NOMO-1 treated with DMSO at 0.1 percent for 48 hours (cell line): ENCODE measurements around the gene STRN3.
A peak's percentile ranks its signal among the peaks of the same experiment; 100 is the strongest.
"Not testable (repeated sequence)": the region's sequence is repeated elsewhere in the genome, so short reads cannot be mapped to it uniquely, and the experiment has no call there.

ENCODE experiments used
- DNase-seq: peaks from one replicate; lab custom pipeline; 2025; ENCODE audit not compliant: unreplicated experiment; lab: John Stamatoyannopoulos, UW

STRN3 gene

DNA sequence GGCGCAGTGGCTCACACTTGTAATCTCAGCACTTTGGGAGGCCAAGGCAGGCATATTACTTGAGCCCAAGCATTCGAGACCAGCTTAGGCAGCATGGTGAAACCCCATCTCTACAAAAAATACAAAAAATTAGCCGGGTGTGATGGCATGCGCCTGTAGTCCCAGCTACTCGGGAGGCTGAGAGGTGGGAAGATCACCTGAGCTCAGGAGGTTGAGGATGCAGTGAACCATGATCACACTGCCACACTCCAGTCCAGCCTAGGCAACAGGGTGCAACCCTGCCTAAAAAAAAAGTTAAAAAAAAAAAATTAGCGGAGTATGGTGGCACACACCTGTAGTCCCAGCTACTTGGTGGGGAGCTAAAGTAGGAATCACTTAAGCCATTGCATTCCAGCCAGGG, 22.2 kb downstream of the STRN3 start:
- DNase-seq, result not testable (repeated sequence)

DNA sequence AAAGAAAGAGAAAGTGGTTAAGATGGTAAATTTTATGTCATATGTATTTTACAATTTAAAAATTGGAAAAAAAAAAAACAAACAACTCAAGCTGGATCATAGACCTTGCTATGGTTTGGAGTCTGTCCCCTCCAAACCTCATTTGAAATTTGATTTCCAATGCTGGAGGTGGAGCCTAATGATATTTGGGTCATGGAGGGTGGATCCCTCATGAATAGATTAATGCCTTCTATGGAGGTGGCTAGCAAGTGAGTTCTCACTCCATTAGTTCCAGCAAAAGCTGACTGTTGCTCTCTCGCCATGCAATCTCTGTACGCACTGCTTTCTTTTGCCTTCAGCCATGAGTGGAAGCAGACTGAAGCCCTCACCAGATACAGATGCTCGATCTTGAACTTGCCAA, 22.9 kb downstream of the STRN3 start:
- DNase-seq, result no peak

DNA sequence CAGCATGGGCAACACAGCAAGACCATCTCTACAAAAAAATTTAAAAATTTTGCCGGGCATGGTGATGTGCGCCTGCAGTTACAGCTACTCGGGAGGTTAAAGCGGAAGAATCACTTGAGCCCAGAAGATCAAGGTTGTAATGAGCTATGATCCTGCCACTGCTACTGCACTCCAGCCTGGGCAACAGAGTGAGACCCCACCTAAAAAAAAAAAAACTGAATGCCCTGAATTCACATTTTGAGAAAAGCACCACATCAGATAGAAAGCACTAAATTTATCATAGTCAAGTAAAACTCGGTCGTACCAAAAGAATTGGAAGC, 24.9 kb downstream of the STRN3 start:
- no peak for DNase-seq

DNA sequence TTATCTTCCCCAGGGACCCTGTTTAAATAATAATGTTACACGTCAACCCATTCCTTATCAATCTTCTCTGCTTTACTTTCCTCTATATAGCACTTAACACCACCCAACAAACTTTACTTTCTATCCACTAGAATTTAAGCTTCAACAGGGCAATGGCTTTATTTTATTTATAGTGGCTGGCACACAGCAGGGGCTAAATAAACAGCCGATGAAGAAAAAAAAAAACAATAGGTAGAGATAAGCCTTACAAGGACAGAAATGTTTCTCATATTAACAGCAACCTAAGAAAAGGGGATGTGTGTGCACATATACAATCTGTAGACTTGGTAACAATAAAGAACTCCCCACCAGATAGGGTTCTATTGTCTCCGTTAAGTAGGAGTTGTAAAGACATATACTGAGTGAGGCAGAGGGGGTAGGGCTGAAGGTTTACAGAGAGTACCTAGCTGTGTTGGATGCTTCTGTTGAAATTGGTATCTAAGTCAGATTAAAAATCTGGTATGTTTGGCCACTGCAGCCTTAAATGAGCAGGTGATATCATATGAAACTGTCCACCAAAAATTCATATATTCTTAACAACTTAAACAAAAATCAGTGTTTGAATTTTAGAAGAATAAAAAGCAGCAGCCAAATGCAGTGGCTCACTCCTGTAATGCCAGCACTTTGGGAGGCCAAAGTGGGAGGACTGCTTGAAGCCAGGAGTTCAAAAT, 25.4 kb downstream of the STRN3 start:
- no peak for DNase-seq

DNA sequence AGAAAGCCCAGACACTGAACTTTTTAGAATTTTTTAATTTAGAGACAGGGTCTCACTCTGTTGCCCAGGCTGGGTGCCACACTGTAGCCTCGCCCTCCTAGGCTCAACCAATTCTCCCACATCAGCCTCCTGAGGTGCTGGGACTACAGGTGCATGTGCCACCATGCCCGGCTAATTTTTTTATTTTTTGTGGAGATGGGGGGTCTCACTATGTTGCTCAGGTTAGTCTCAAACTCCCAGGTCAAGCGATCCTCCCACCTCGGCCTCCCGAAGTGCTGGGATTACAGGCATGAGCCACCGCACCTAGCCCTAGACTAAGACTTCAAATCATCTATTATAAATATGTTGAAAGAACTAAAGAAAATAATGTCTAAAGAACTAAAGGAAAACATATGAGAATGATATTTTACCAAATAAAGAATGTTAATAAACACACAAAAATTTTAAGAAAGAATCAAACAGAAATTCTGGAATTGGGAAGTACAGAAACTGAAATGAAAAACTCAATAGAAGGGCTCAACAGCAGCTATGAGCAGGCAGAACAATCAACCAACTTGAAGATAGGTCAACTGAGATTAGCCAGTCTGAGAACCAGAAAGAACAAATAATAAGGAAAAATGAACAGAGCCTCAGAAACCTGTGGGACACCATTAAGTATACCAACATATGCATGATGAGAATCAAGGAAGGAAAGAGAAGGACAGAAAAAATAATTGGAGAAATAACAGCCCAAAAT, 27.0 kb downstream of the STRN3 start:
- DNase-seq, result no peak

DNA sequence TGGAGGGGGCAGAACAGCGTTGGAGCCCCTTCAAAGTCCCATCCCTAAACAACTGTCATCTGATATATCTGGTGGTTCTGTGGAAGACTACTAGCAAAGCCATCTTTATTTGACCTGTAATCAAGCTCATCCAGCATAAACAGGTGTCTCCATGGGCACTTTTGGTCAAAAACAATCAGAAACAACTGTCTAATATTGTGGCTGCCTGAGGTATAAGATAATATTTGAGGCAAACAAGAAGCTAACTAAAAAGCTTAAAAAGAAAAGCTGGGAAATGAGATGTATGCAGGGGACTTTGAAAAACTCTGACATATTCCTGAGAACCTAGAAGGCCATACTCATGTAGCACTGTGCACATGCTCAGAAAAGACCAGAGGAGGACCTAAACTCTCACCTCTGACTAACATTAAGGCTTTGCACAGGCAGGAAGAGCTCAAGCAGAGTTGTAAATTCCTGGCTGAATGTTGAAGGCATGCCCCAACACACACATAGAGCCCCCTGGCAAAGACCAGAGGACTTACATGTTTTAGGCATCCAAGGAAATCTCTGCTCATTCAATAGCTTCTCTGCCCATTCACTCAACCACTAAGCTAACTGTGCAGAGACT, 28.0 kb downstream of the STRN3 start:
- no peak for DNase-seq

DNA sequence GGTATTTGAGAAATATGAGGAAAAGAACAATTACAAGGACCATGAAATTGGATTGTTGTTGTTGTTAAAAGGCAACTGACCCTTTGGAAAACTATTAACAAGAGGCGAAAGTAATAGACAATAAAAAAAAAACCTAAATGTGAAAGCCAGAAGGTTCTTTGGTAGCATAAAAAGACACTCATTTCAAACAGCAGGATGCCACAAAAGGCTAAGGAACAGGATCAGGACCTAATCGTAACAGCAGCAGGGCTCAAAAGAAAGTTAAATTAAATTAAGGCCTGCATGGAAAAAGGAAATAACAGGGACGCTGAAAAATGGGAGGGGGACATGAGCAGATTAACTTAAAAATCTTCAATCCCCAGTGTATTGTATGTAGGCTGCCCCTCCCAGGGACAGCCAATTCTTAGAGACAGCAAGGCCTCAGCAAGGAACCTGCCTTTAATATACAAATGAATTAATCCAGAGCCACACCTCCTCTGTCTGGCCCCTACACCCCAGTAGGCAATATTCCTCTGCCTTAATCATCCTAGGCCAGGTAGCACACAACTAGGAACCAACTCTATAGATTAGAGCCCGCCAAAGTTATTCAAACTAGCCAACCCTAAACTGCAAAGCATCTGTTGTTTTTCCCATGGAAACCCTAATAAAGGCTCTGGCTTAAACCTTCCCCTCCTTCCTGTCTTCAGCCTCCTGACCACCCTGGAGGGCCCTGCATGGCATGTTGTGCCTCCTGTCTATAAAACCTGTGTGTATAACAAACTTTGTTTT, 29.1 kb downstream of the STRN3 start:
- no peak for DNase-seq

DNA sequence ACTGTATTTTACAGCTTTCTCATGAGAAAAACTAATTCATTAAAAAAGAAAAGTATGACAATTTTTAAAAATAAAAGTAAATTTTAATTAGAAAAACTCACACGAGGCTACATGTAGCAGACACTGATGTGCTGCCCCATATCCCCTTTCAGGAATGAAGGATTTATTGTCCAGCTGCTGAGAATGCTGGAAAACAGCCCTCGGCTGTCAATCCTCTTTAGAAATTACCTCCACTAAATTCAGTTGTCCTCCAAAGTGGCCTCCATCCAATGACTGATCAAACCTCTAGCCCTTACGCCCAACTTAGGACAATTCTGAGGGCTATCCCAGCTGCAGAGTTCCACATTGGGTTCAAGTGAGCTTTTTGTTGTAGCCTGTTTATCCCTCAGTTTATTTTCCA, 30.5 kb downstream of the STRN3 start:
- no peak for DNase-seq

DNA sequence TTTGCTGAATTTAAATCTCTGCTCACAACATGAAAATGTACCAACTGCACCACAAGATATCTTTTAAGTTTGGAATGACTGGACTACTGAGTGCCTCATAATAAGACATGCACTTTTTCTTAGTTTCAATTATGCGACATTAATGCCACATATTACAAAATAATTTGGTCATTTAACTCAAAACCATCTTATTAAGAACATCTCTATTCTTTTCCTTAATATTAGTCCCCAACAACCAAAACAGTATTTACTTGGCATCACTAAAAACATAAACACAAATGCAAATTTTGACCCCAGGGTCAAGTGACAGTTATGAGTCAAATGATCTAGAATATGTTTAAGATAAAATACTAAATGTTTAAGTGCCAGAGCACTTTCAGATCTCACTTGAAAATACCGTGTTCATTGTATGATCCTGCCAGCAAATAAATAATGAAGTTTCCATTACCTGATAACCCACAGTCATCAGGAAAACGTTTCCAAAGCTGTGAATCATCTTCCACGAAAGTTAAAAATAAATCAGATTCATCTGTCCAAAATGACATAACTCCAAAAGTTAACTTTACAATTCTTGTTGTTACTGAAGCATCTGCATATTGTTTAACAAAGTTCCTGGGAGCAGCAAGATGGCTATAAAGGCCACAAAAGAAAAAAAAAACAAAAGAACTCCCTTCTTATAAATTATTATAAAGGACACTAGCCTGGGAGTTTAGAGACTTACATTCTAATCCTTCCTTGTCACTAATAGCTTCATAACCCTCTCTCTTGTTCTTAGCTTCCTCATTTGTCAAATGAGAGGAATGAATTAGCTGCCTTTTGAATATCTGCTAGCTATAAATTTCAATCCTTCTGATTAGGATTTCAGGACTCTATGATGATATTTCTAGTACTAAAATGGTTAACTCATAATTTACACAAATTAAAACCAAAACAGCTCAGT, 31.2 kb downstream of the STRN3 start:
- DNase-seq, result peak; percentile 20

DNA sequence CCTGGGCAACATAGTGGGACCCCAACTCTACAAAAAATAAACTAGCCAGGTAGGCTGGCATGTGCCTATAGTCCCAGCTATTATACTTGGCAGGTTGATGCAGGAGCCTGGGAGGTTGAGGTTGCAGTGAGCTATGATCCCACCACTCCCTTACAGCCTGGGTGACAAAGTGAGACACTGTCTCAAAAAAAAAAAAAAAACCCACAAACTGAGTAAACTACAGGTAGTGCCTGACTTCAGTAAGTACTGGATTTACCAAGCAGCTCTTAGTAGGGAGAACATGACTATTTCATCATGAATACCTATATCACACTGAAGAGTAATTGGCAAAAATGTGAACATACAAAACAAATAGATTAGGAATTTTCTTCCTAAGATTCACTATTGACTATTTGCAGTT, 33.1 kb downstream of the STRN3 start:
- DNase-seq, result no peak

DNA sequence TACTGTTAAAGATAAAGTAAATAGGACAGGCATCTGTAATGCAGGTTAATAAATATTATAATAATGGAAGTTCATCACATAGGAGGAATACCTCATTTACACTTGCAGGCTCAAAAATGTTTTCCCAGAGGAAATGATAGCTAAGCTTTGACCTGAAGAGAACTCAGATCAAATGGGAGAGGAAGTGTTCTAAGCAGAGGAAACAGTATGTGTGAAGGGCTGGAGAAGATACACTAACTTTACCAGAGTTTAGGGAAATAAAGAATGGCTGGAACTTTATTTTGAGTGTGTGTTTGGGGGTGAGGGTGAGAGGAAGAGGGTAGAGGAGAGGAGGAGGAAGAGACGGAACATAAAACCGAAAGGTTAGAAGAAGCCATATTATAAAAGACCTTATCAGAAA, 34.8 kb downstream of the STRN3 start:
- DNase-seq, result no peak

DNA sequence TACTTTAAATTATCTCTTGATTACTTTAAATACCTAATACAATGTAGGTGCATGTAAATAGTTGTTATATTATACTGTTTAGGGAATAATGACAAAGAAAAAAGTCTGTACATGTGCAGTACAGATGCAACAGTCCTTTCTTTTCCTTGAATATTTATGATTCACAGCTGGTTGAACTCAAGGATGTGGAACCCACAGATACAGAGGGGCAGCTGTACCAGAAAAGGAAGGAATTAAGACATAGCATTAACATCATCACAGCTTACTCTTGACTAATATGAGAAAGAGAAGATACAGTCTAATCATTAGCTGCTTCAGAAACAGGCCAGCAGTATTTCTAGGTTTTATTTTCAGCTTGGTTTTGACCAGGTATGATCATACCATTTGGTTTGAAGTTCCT, 35.4 kb downstream of the STRN3 start:
- no peak for DNase-seq

DNA sequence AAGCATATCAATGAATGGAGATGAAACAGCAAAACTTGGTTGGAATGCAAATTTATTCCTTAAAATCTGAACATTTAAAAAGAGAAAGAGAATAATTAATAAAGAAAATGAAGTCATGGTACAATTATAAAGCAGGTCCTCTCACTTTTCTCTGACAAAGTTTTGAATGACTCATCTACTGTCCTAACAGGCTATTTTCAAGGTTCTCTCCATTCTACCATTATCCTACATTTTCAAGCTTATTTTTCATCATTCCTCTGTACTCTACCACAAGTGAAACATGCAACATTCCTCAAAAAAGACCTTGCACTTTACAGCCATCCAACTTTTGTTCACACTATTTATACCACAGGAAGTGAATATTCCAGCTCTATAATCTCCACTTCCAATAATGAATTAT, 37.7 kb downstream of the STRN3 start:
- DNase-seq, result no peak

DNA sequence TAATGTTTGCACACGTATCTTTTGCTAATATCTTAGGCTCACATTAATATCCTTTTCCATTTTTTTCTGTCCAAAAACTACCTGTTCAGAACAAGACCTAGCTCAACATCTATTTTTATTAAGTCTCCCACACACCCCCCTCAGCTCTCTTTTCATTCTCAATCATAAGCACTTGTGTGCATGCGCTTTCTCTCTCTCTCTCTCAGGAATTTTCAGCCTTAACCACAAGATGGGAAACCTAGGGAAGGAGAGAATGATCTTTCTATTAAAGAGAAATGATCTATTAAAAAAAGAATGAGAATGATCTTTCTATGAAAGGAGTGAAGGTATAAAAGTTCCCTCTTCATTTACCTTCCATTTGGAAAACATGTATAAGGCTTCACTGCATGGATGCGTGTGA, 40.4 kb downstream of the STRN3 start:
- no peak for DNase-seq

DNA sequence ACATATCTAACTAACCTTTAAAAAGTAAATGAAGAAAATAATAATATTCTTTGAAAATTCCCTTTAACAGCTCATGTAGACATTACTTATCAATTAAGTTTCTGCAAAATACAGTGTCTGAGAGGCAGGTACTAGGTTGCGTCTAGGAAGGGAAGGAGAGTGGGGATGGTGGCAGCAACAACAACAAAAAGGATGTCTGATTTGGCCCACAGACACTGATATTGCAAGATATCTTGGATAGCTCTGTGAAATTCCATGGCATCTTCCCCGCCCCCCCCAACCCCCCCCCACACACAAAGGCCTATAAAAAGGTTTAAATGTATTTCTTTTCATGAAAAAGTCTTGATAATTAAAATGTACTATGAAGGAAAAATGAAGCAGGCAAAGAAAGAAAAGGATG, 42.3 kb downstream of the STRN3 start:
- no peak for DNase-seq

DNA sequence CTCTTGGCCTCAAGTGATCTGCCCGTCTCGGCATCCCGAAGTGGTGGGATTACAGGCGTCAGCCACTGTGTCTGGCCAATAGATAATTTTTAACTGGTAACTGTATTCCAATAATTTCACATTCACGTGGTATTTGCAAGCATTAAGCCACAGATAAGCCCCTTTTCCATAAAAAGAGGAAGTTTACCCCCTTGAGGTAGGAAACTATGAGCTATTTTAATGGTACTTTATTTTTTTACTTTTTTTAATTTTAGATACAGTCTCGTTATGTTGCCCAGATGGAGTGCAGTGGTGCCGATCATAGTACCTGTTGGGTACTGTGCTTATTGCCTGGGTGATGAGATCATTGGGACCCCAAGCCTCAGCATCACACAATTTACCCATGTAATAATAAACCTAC, 43.6 kb downstream of the STRN3 start:
- no peak for DNase-seq

DNA sequence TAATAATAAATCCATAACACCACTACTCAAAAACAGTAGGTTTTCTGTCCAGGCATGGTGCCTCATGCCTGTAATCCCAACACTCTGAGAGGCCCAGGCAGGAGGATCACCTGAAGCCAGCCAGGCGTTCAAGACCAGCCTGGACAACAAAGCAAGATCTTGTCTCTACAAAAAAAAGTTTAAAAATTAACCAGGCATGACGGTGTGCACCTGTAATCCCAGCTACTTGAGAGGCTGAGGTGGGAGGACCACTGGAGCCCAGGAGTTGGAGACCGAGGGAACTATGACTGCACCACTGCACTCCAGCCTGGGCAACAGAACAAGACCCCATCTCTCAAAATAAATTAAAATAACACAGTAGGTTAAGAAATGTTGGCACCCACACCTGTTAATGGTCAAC, 45.2 kb downstream of the STRN3 start:
- no peak for DNase-seq

DNA sequence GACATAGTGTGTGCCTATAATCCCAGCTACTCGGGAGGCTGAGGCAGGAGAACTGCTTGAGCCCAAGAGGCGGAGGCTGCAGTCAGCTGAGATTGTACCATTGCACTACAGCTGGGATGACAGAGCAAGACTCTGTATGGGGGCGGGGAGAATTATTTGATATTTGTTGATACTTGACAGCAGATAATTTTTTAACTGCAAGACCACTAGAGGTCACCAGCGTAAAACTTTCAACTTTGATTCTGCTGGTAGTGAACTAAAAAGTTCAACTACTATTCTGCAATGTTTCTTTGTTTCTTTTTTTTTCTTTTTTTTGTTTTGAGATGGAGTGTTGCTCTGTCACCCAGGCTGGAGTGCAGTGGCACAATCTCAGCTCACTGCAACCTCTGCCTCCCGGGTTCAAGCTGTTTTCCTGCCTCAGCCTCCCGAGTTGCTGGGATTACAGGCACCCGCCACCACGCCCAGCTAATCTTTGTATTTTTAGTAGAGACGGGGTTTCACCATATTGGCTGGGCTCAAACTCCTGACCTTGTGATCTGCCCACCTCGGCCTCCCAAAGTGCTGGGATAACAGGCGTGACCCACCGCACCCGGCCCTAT, 46.0 kb downstream of the STRN3 start:
- DNase-seq, result peak; percentile 40

DNA sequence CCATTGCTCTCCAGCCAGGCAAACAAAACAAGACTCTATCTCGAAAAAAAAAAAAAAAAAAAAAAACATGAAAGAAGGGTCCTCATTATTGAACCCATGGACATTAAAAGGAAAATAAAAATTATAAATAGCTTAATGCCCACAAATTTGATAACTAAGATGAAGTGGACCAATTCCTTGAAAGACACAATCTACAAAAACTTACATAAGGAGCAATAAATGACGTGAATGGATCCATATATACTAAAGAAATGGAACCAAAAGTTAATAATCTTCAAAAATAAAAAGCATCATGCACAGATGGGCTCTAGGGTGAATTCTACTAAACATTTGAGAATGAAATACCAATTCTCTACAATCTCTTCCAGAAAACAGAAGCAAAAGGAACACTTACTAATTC, 48.4 kb downstream of the STRN3 start:
- no peak for DNase-seq

DNA sequence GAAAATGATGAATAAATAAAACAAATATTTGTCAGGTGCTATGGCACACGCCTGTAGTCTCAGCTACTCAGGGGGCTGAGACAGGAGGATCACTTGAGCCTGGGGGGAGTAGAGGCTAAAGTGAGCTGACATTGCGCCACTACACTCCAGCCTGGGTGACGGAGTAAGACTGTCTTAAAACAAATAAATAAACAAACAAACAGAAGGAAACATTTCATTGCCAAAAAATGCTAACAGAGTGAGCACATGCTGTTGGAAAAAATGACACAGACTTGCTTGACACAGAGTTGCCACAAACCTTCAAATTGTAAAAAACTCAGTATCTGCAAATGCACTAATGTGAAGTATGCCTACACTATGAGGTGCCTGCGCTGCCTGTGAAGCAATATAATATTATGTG, 51.6 kb downstream of the STRN3 start:
- DNase-seq, result no peak
